Stimulated activated CD4-positive, alpha-beta T cell treated with anti-CD3 and anti-CD28 coated beads, Interleukin-15, amount 100 ng/mL, for 48 hours (primary cell): Measurements from ENCODE around the gene RHBDF1.

ENCODE experiments used
- DNase-seq, 2 donors: peaks; one replicate each; pipeline ENCODE4 v3.0.0-alpha.2; 2020; ENCODE audit warnings: low read depth in 2 of 2

Gene RHBDF1

GRCh38 chr16:94918-95265, 22.5 kb upstream of the RHBDF1 start:
- no peak for DNase-seq

GRCh38 chr16:92431-93339, 20.3 kb upstream of the RHBDF1 start:
- DNase-seq = no peak

GRCh38 chr16:91484-91883, 19.1 kb upstream of the RHBDF1 start:
- DNase-seq = no peak

- DNase-seq = no peak
Observed at GRCh38 chr16:89391-90302, 17.2 kb upstream of the RHBDF1 start.

GRCh38 chr16:88613-89012, 16.2 kb upstream of the RHBDF1 start:
- DNase-seq = no peak

GRCh38 chr16:86483-86952, 14.1 kb upstream of the RHBDF1 start:
- no peak for DNase-seq

GRCh38 chr16:85865-86264, 13.4 kb upstream of the RHBDF1 start:
- no peak for DNase-seq

- DNase-seq = no peak
Observed at GRCh38 chr16:85407-85782, 13.0 kb upstream of the RHBDF1 start.

GRCh38 chr16:84718-85406, 12.4 kb upstream of the RHBDF1 start:
- DNase-seq = peak; percentile 54

- no peak for DNase-seq
Observed at GRCh38 chr16:83781-84615, 11.6 kb upstream of the RHBDF1 start.

GRCh38 chr16:83060-83603, 10.7 kb upstream of the RHBDF1 start:
- no peak for DNase-seq

- DNase-seq = no peak
Observed at GRCh38 chr16:79151-80054, 7.0 kb upstream of the RHBDF1 start.

GRCh38 chr16:78444-79150, 6.2 kb upstream of the RHBDF1 start:
- no peak for DNase-seq

GRCh38 chr16:77807-78443, 5.5 kb upstream of the RHBDF1 start, which contains the start of gene MPG:
MPG (plus strand) TSS chr16:78225; CDS start chr16:78310, 85 bp downstream.
- peak; percentile 47 to 80 for DNase-seq

GRCh38 chr16:77273-77806, 4.9 kb upstream of the RHBDF1 start:
- DNase-seq = peak in 1 of 2 donors; percentile 26

GRCh38 chr16:76535-77272, 4.3 kb upstream of the RHBDF1 start:
- DNase-seq = no peak
